Cardiac septum (tissue), 1 donor: ENCODE measurements around the gene ATP13A1. TPM values are rescaled to one million over a fixed set of nuclear protein-coding genes. Genes with fewer than 3 reads are reported as not detected.
"Not testable (repeated sequence)": the region's sequence is repeated elsewhere in the genome, so short reads cannot be mapped to it uniquely, and the experiment has no call there.

Source experiments
- DNase-seq: peaks from one replicate; pipeline ENCODE4 v3.0.0-alpha.2; 2020; ENCODE audit warnings: low spot score
- intact Hi-C: fragments of 100-400 bp; cut with DNase I; formaldehyde crosslinking; loops from one replicate; pipeline ENCODE4 v1.14.0; 2022
- total RNA-seq: library from RNA; stranded (reverse); fragmentation: NEBNext Ultra II Directional; extraction: Animal tissue kit (Norgen Biotek cat#: 25700); gene quantifications from one replicate; pipeline ENCODE4 v1.2.1, GENCODE V29; 2021
- donor health status: DM: no; HTN: no; CAD: no.

Gene ATP13A1
- total RNA-seq, 1 donor from 2014 or later = 20.1 TPM

DNA sequence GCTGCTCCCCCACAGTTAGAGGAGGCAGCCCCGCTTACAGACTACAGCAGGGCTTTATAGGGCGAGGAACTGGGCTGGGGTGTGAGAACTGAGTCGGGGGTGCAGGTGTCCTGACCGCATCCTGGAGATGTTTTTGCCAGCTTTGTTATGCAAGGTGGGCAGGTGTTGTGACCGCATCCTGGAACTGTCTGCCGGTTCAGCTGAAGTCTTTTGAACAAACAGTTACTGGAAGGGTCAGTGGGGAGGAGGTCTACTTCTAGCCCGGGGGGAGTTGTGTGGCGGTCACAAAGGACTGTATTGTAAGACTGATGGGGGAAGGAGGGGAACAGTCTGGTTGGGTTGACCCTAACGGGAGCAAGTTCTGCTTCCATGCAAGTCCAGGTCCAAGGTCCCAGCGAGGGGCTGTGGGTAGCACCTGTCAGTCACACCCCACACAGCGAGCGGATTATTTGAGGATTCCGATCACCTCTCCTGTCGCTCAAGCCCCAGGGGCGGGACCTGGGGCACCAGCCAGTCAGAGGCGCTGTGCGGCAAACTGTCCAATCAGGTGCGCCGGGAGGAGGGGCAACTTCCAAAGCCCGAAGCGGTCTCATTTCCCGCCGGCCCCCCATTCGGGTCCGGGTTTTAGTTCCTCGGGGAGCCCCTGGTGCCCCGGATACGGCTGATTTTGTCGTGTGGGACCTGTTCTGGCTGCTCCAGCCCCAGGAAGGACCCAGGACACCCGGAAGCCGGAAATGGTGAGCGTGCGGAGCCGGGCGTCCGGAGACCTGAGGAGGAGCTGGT is 4.9 kb upstream of the ATP13A1 start, which contains the start of gene ZNF101:
ZNF101 (plus strand) TSS at position 610 of the 783 bp plus-strand sequence; CDS start at position 735, 125 bp downstream.
- intact Hi-C loops = loop anchor here (5.0 to 10.0 kb wide), 2 partner anchors 64 to 236 kb away; partner anchors contain the start of genes ZNF14 and ZNF93
- DNase-seq = peak; percentile 97

DNA sequence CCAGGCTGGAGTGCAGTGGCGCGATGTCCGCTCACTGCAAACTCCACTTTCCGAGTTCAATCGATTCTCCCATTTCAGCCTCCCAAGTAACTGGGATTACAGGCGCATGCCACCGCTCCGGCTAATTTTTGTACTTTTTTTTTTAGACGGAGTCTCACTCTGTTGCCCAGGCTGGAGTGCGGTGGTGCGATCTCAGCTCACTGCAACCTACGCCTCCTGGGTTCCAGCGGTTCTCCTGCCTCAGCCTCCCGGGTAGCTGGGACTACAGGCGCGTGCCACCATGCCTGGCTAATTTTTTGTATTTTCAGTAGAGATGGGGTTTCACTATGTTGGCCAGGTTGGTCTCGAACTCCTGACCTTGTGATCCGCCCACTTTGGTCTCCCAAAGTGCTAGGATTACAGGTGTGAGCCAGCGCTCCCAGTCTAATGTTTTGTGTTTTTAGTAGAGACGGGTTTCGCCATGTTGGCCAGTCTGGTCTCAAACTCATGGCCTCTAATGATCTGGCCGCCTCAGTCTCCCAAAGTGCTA is 2.0 kb upstream of the ATP13A1 start:
- DNase-seq = not testable (repeated sequence)
- intact Hi-C loops = loop anchor here (5.0 to 10.0 kb wide), 2 partner anchors 67 to 239 kb away; partner anchors contain the start of genes ZNF14 and ZNF93

GRCh38 chr19:19662871-19663255 is 613 bp downstream of the ATP13A1 start:
- intact Hi-C loops = loop anchor here (5.0 to 10.0 kb wide), 3 partner anchors 114 to 242 kb away; partner anchors contain the start of genes ZNF506 and ZNF93
- DNase-seq = no peak

GRCh38 chr19:19662344-19662743 is 1.1 kb downstream of the ATP13A1 start:
- intact Hi-C loops = loop anchor here (5.0 to 10.0 kb wide), 3 partner anchors 115 to 242 kb away; partner anchors contain the start of genes ZNF506 and ZNF93
- no peak for DNase-seq

DNA sequence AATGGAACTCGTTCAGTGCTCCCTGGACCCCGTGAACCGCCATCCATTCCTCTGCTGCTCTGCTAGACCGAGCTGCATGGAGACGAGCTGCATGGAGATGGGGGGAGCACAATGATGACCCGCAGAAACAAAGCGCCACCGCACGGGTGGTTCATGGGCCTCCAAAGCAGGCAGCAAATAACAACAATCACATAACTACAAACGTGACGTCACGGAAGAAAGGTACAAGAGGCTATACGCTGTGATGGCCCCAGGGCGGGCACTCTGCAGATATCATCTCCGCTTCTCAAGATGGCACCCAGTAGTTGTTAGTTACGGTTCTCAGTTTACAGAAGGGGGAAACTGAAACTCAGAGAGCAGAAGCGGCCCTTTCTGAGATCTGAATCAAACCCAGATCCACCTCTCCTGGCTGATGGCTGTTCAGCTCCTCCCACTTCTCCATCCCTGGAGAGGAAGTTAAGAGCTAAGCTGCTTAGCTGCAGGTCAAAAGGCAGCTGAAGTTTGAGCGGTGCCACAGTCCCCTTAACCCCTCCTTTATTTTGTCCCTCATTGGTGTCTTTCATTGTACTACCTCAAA is 1.7 kb downstream of the ATP13A1 start:
- intact Hi-C loops = loop anchor here (5.0 to 10.0 kb wide), 3 partner anchors 116 to 243 kb away; partner anchors contain the start of genes ZNF506 and ZNF93
- DNase-seq = no peak

DNA sequence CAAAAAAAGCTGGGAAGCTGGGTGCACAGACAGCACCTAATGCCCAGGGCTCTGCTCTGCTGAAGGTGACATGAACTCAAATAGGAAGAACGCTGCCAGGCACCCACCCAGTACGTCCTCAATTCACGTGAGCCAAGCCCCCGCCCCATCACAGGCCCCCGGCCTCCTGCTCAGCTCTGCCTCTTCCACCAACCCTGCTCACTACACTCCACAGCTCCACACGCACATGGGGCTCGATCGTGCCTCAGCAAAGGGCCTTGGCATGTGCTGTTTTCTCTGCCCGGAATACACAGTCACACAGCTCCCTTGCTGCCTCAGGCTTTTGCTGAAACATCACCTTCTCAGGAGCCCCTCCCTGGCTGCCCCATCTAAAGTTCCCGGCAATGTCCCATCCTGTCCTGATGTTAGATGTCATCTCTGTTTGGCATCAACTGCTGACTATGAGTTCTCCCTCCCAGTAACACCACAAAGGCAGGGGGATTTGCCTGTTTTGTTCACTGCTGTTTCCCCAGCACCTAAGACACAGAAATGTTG is 2.3 kb downstream of the ATP13A1 start:
- no peak for DNase-seq
- intact Hi-C loops = loop anchor here (5.0 to 10.0 kb wide), 3 partner anchors 116 to 244 kb away; partner anchors contain the start of genes ZNF506 and ZNF93

- no peak for DNase-seq
Measured at GRCh38 chr19:19659646-19660245, 3.7 kb downstream of the ATP13A1 start.

GRCh38 chr19:19657397-19657783 is 6.1 kb downstream of the ATP13A1 start:
- DNase-seq = no peak
- intact Hi-C loops = no loop called here

More at GRCh38 chr19:19659646-19660245, 3.7 kb downstream of the ATP13A1 start:
- intact Hi-C loops = loop anchor here (5.0 to 10.0 kb wide), 3 partner anchors 118 to 245 kb away; partner anchors contain the start of genes ZNF506 and ZNF93

DNA sequence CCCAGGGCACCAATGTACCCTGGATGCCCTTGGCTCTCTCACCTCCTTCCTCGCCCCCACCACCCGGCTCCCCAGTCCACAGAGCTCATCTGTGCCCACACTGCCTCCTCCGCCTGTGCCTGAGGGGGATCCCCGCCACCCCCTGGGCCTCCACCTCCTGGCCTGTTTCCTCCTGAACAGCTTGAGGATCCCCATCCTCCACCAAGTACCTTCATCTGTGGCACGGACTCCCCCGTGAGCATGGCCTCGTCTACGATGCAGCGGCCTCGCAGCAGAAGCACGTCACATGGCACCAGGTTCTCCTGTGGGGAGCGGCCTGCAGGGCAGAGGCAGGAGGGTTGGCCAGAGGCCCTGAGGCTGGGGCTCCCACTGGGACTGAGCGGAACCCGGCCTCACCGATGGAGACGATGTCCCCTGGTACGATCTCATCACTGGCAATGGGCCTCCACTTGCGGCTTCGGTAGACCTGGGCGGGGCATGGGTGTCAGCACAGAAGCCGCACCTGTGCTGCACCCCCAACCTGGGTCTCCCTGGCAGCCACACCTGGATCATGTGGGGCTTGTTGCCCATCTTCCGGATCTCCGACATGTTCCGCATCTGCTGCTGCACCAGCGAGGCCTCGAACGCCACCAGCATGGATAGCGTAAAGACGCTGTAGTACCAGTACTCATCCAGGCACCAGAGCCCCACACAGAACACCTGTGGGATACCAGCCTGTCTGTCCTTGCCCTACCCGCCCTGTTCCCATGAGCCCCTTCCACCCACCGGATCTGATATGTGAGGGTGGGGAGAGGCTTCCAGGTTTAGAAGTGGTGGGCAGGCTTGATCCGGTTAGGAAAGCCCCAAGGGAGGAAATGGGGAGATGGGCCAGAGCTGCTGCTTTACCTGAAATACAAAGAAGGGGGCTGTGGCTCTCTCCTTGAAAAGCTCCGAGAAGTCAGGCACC is 6.8 kb downstream of the ATP13A1 start:
- DNase-seq = no peak
- intact Hi-C loops = no loop called here

- intact Hi-C loops = no loop called here
- DNase-seq = no peak
Measured at GRCh38 chr19:19655641-19656343, 7.7 kb downstream of the ATP13A1 start.

GRCh38 chr19:19655051-19655594 is 8.4 kb downstream of the ATP13A1 start:
- DNase-seq = no peak
- intact Hi-C loops = no loop called here

DNA sequence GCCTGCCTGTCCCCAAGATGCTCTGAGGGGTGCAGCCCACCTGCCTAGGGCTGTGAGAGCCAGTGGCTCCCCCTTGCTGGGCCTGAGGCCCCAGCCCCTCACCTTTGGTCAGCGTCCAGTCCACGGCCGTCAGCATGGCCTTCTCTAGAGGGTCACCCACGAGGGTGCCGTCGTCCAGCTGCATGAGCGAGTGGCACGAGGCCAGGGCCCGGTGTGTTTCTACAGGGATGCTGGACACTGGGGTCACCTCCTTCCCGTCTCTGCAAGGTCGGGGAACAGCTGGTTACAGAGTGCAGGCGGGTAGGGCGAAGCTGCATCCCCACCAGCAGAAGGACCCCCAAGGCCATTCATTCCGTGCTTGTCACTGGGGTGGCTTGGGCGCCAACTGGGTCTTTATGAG is 9.0 kb downstream of the ATP13A1 start:
- no peak for DNase-seq
- intact Hi-C loops = no loop called here

DNA sequence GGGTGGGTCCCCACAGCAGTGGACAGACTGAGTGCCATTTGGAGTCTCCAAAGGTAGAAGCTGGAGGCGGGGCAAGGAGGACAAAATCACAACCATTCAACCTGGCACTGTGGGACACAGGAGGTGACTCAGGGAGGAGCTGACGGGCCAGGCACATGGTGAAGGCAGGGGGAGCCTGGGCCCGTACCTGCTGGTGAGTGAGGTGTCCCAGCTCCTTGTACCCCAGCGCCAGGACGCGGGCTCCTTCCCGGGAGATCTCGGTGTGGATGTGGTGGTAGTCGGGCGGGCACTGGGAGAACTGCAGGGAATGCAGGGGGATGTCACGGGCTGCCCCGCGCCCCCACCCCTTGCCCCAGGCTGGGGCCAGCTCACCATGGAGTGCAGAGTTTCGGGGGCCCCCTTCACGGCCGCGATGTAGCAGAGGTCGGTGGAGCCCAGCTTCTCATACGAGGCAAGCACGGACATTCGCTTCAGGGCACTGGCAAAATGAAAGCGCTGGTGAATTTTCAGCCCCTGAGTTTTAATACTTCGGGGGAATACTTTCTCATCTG is 9.8 kb downstream of the ATP13A1 start:
- DNase-seq = no peak
- intact Hi-C loops = no loop called here

- intact Hi-C loops = no loop called here
- DNase-seq = no peak
Measured at GRCh38 chr19:19652482-19653295, 10.8 kb downstream of the ATP13A1 start.

GRCh38 chr19:19651076-19651475 is 12.4 kb downstream of the ATP13A1 start:
- intact Hi-C loops = no loop called here
- DNase-seq = no peak

DNA sequence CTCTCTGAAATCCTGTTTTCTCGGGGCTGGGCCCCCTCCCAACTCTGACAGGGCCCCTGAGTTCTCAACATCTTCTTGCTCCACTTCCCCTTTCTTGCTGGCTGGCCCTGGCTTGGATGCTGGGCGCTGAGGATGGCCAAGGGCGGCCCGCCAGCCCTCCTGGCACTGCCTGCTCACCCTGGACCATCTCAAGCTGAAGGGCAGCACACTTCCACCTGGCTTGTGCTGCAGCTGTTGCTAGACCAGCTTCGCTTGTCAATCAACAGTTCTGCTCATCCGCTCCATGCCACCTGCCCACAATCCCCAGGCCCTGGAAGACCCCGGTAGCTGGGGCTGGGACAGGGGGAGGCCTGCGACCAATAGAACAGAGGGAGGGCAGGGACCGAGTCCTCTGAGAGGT is 13.1 kb downstream of the ATP13A1 start:
- intact Hi-C loops = no loop called here
- no peak for DNase-seq
